ENCODE results near the gene KIF13A.
"Not testable (repeated sequence)": the region's sequence is repeated elsewhere in the genome, so short reads cannot be mapped to it uniquely, and the experiment has no call there.

Gene KIF13A

DNA sequence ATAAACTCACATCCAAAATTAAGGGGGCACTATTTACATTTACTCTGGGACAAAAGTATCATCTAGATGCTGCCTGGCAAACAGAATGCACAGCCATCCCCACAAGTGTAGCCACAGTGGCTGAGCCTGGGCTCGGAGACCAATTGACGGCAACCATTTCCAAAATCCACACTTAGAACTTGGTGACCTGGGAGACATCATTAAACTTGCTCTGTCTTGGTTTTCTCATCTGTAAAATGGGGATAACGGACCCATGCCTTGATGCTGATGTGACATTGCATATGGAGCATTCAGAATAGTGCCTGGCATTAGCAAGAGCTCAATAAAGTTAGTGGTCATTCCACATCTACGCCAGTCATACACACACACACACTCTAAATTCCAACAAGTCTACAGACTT is 140.7 kb downstream of the KIF13A start:
- H2AFZ ChIP-seq (ENCODE audit: low read length): no peak overlapping the region
- H3K9ac ChIP-seq (ENCODE audit: low read length): no peak overlapping the region
- no peaks in the 10 kb centered on the region for H4K20me1 ChIP-seq (ENCODE audit: insufficient read depth, low read length)
- H3K4me1 ChIP-seq (ENCODE audit: low read length): peaks cover 13% of the 10 kb centered on the region
- no peaks in the 10 kb centered on the region; the same call in 1 of the 2 replicates for H3F3A ChIP-seq (ENCODE audit: insufficient read depth, low read length)
- H3K36me3 ChIP-seq (replicated peaks; ENCODE audit: insufficient read depth, low read length): no peaks in the 10 kb centered on the region
- H3K9me2 ChIP-seq (replicated peaks; ENCODE audit: insufficient read depth, low read length): no peaks in the 10 kb centered on the region
- H3K4me3 ChIP-seq (ENCODE audit: low read length): no peak overlapping the region
- H3K4me2 ChIP-seq (ENCODE audit: low read depth, low read length): no peak overlapping the region
- no peaks in the 10 kb centered on the region for H3K27me3 ChIP-seq (replicated peaks; ENCODE audit: insufficient read depth, low read length)
- TF ChIP-seq EZH2phosphoT487 (IDR thresholded peaks at IDR 0.05; ENCODE audit: low read length) (no peak), EZH2 (optimal IDR thresholded peaks at IDR 0.05; ENCODE audit: low read depth, low read length) (no peak)
- TF ChIP-seq, protein P1, sequence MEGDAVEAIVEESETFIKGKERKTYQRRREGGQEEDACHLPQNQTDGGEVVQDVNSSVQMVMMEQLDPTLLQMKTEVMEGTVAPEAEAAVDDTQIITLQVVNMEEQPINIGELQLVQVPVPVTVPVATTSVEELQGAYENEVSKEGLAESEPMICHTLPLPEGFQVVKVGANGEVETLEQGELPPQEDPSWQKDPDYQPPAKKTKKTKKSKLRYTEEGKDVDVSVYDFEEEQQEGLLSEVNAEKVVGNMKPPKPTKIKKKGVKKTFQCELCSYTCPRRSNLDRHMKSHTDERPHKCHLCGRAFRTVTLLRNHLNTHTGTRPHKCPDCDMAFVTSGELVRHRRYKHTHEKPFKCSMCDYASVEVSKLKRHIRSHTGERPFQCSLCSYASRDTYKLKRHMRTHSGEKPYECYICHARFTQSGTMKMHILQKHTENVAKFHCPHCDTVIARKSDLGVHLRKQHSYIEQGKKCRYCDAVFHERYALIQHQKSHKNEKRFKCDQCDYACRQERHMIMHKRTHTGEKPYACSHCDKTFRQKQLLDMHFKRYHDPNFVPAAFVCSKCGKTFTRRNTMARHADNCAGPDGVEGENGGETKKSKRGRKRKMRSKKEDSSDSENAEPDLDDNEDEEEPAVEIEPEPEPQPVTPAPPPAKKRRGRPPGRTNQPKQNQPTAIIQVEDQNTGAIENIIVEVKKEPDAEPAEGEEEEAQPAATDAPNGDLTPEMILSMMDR (IDR thresholded peaks at IDR 0.05; ENCODE audit: low read length): no peak
- no peak overlapping the region for H3K27ac ChIP-seq (ENCODE audit: low read length)
- no peak for DNase-seq
- no peaks in the 10 kb centered on the region for H3K79me2 ChIP-seq (ENCODE audit: low read length)
- H3K9me3 ChIP-seq (replicated peaks; ENCODE audit: insufficient read depth, low read length): no peaks in the 10 kb centered on the region

DNA sequence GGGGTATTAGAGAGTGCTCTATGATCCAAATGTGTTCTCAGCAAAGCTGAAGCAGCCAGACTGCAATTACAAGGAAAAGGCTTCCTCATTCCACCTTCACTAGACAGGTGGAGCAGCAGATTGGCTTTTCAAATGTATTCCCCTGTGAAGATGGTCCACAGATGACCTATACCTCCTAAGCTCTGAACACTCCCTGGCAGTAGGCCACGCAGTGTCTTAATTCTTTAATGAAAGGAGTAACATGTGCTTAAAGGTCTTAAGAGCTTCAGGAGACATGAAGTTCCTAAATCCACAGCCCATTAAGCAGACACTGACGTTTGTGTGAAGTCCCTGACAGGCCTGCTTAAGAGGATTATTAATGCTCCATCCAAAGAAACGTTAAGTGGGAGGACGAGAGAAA is 141.8 kb downstream of the KIF13A start:
- H3K36me3 ChIP-seq (replicated peaks; ENCODE audit: insufficient read depth, low read length): no peaks in the 10 kb centered on the region
- no peak overlapping the region for H3K27ac ChIP-seq (ENCODE audit: low read length)
- no peak for TF ChIP-seq EZH2 (optimal IDR thresholded peaks at IDR 0.05; ENCODE audit: low read depth, low read length)
- TF ChIP-seq EZH2phosphoT487 (IDR thresholded peaks at IDR 0.05; ENCODE audit: low read length): no peak
- TF ChIP-seq, protein P1 (IDR thresholded peaks at IDR 0.05; ENCODE audit: low read length): no peak

GRCh38 chr6:17844967-17845366 is 142.5 kb downstream of the KIF13A start:
- not testable (repeated sequence) for H3K4me1 ChIP-seq (ENCODE audit: low read length); H3K4me2 ChIP-seq (ENCODE audit: low read depth, low read length); DNase-seq; H2AFZ ChIP-seq (ENCODE audit: low read length); H3K9ac ChIP-seq (ENCODE audit: low read length); H3K79me2 ChIP-seq (ENCODE audit: low read length); H3K9me2 ChIP-seq (replicated peaks; ENCODE audit: insufficient read depth, low read length); H3K27ac ChIP-seq (ENCODE audit: low read length); H3F3A ChIP-seq (ENCODE audit: insufficient read depth, low read length); H3K4me3 ChIP-seq (ENCODE audit: low read length); H3K9me3 ChIP-seq (replicated peaks; ENCODE audit: insufficient read depth, low read length); H4K20me1 ChIP-seq (ENCODE audit: insufficient read depth, low read length); H3K27me3 ChIP-seq (replicated peaks; ENCODE audit: insufficient read depth, low read length); H3K36me3 ChIP-seq (replicated peaks; ENCODE audit: insufficient read depth, low read length)

More for the DNA sequence above, 141.8 kb downstream of the KIF13A start:
- Histone ChIP-seq H3K9me2 (replicated peaks; ENCODE audit: insufficient read depth, low read length) (no peaks in the 10 kb centered on the region), H3K27me3 (replicated peaks; ENCODE audit: insufficient read depth, low read length) (no peaks in the 10 kb centered on the region), H3K9me3 (replicated peaks; ENCODE audit: insufficient read depth, low read length) (no peaks in the 10 kb centered on the region), H3F3A (ENCODE audit: insufficient read depth, low read length) (no peaks in the 10 kb centered on the region), H3K4me1 (ENCODE audit: low read length) (peaks cover 2% of the 10 kb centered on the region), H3K4me2 (ENCODE audit: low read depth, low read length) (no peak overlapping the region), H2AFZ (ENCODE audit: low read length) (no peak overlapping the region), H4K20me1 (ENCODE audit: insufficient read depth, low read length) (no peaks in the 10 kb centered on the region), H3K4me3 (ENCODE audit: low read length) (no peak overlapping the region), H3K9ac (ENCODE audit: low read length) (no peak overlapping the region), H3K79me2 (ENCODE audit: low read length) (no peaks in the 10 kb centered on the region)
- no peak for DNase-seq

GRCh38 chr6:17842934-17843821 is 144.3 kb downstream of the KIF13A start:
- Histone ChIP-seq H3K9me2 (replicated peaks; ENCODE audit: insufficient read depth, low read length) (no peaks in the 10 kb centered on the region), H3K4me1 (ENCODE audit: low read length) (no peaks in the 10 kb centered on the region), H3K79me2 (ENCODE audit: low read length) (no peaks in the 10 kb centered on the region), H3K4me3 (ENCODE audit: low read length) (no peak overlapping the region), H3K27ac (ENCODE audit: low read length) (no peak overlapping the region), H3K9me3 (replicated peaks; ENCODE audit: insufficient read depth, low read length) (no peaks in the 10 kb centered on the region), H4K20me1 (ENCODE audit: insufficient read depth, low read length) (no peaks in the 10 kb centered on the region), H3K27me3 (replicated peaks; ENCODE audit: insufficient read depth, low read length) (no peaks in the 10 kb centered on the region), H3K36me3 (replicated peaks; ENCODE audit: insufficient read depth, low read length) (no peaks in the 10 kb centered on the region), H2AFZ (ENCODE audit: low read length) (no peak overlapping the region), H3F3A (ENCODE audit: insufficient read depth, low read length) (no peaks in the 10 kb centered on the region), H3K4me2 (ENCODE audit: low read depth, low read length) (no peak overlapping the region), H3K9ac (ENCODE audit: low read length) (no peak overlapping the region)
- no peak for DNase-seq
- TF ChIP-seq EZH2 (optimal IDR thresholded peaks at IDR 0.05; ENCODE audit: low read depth, low read length) (no peak), EZH2phosphoT487 (IDR thresholded peaks at IDR 0.05; ENCODE audit: low read length) (no peak)
- TF ChIP-seq, protein P1 (IDR thresholded peaks at IDR 0.05; ENCODE audit: low read length): no peak

Data from MM.1S (cell line).